GM12878 (cell line): ENCODE results near the gene TMEM61.
"Not testable (repeated sequence)": the region's sequence is repeated elsewhere in the genome, so short reads cannot be mapped to it uniquely, and the experiment has no call there.

Source experiments
- ATF3 ChIP-seq: IDR thresholded peaks from 2 replicates; pipeline ENCODE4 v1.6.1; 2011; ENCODE audit warnings: low read depth, mild to moderate bottlenecking, low read length, moderate library complexity, borderline replicate concordance; ENCODE audit errors: extremely low read depth
- BCL11A ChIP-seq: IDR thresholded peaks from 2 replicates; pipeline ENCODE4 v1.6.1; 2011; ENCODE audit warnings: low read depth, low read length
- BCLAF1 ChIP-seq: fragments of 450-650 bp; IDR thresholded peaks from 2 replicates; pipeline ENCODE4 v1.6.1; 2017; ENCODE audit warnings: antibody characterized with exemption, mild to moderate bottlenecking, moderate library complexity
- CTCF ChIP-seq, 3 experiments: IDR thresholded peaks in 2 of 3; conservative IDR thresholded peaks in 1 of 3; 2 replicates each; pipeline ENCODE4 v1.5.1; 2011; ENCODE audit warnings: low read depth in 3 of 3, low read length in 3 of 3, mild to moderate bottlenecking in 3 of 3, control low read depth in 2 of 3, moderate library complexity in 2 of 3, inconsistent platforms in 1 of 3, mixed read lengths in 1 of 3; ENCODE audit not compliant: control insufficient read depth in 2 of 3, insufficient read depth in 1 of 3; ENCODE audit errors: extremely low read depth in 1 of 3
- EGR1 ChIP-seq, 2 experiments: IDR thresholded peaks; 1 replicate in 1 of 2; 2 replicates in 1 of 2; pipeline ENCODE4 v1.6.1; 2011 to 2012; ENCODE audit warnings: low read depth in 2 of 2, low read length in 2 of 2, borderline replicate concordance in 1 of 2, mild to moderate bottlenecking in 1 of 2, moderate library complexity in 1 of 2
- FOS ChIP-seq: IDR thresholded peaks from 3 replicates; pipeline ENCODE4 v1.6.1; 2011; ENCODE audit warnings: borderline replicate concordance; ENCODE audit not compliant: insufficient read length; ENCODE audit errors: extremely low read depth
- MYC ChIP-seq: IDR thresholded peaks from 2 replicates; pipeline ENCODE4 v1.6.1; 2011; ENCODE audit warnings: mild to moderate bottlenecking, low read length, moderate library complexity, inconsistent platforms; ENCODE audit not compliant: insufficient read depth, insufficient replicate concordance, insufficient read length, severe bottlenecking
- POLR2AphosphoS5 ChIP-seq: IDR thresholded peaks from 2 replicates; pipeline ENCODE4 v1.6.1; 2011; ENCODE audit warnings: mild to moderate bottlenecking, low read length, inconsistent platforms
- SIX5 ChIP-seq: IDR thresholded peaks from 2 replicates; pipeline ENCODE4 v1.6.1; 2011; ENCODE audit warnings: mild to moderate bottlenecking, low read depth, low read length, moderate library complexity; ENCODE audit not compliant: severe bottlenecking
- SRF ChIP-seq, 2 experiments: IDR thresholded peaks; 2 replicates each; pipeline ENCODE4 v1.6.1; 2011; ENCODE audit warnings: low read depth in 2 of 2, low read length in 2 of 2, mild to moderate bottlenecking in 1 of 2, moderate library complexity in 1 of 2
- ZBTB4 ChIP-seq: fragments of 450-650 bp; formaldehyde crosslinking; IDR thresholded peaks from 2 replicates; pipeline ENCODE4 v1.4.0; 2022; ENCODE audit warnings: mild to moderate bottlenecking, moderate library complexity

GRCh38 chr1:55024163-55024562, 43.7 kb downstream of the TMEM61 start:
- not testable (repeated sequence) for TF ChIP-seq SRF (IDR thresholded peaks at IDR 0.05; ENCODE audit: low read depth in 2 of 2, low read length in 2 of 2); EGR1 (IDR thresholded peaks at IDR 0.05; ENCODE audit: borderline replicate concordance in 1 of 2, low read depth in 2 of 2, low read length in 2 of 2); FOS; BCLAF1; ATF3; CTCF (IDR thresholded peaks at IDR 0.05 in 2 of 3, conservative IDR thresholded peaks at IDR 0.05 in 1 of 3; ENCODE audit: control insufficient read depth in 2 of 3, extremely low read depth in 1 of 3, insufficient read depth in 1 of 3, low read depth in 3 of 3, low read length in 3 of 3); BCL11A; ZBTB4 (CRISPR knock-in tag); POLR2AphosphoS5; MYC; SIX5
